Umbilical cord (tissue), 2 donors: ENCODE measurements around the gene USPL1. TPM values are rescaled to one million over a fixed set of nuclear protein-coding genes. Genes with fewer than 3 reads are reported as not detected.
"Not testable (repeated sequence)": the region's sequence is repeated elsewhere in the genome, so short reads cannot be mapped to it uniquely, and the experiment has no call there.

Experiments
- DNase-seq: peaks from one replicate; pipeline ENCODE4 v3.0.0-alpha.2; 2015; ENCODE audit warnings: low spot score
- total RNA-seq: library from RNA; depleted of rRNA; stranded (reverse); fragments of >200 nt; gene quantifications from one replicate; pipeline ENCODE4 v1.2.3, GENCODE V29; 2014; ENCODE audit warnings: low replicate concordance; ENCODE audit not compliant: insufficient read depth

The USPL1 gene
- 27.2 TPM for total RNA-seq

DNA sequence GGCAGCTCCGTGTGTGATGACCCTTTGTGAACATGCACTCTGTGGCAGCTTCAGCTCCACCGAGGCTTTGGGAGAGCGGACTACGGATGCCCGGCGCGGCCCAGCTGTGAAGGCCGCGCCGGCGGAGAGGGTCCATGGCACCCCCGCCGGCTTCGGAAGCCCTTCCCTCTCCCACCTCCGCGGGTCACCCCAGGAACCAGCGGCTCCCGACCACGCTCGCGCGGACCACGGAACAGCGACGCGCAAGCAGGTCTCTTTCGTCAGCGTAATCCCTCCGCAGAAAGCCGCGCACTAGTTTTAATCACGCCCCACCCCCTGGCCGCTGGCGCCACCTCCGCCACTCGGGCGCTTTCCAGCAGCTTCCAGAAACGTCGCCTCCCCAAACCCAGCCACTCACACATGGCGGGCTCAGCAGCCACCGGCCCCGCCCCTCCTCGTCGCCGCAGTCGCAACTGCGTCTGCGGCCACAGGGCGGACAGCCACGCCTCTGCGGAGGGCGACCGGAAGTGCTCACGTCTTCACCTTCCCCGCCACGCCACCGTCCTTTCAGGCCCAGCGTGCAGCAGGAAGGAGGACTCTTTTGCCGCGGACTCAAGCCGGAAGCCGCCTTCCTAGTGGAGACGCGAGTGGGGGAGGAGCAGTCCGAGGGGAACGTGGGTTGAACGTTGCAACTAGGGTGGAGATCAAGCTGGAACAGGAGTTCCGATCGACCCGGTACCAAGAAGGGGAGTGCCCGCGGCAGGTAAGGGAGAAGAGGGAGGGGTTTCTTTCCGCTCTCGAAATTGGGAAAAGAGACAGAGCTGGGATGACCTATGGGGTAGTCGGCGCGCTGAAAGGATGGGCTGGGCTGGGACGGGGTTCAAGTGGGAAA, at the start of gene USPL1:
USPL1 (plus strand) TSS at position 606 of the 871 bp plus-strand sequence. CDS start 3,221 bp downstream, outside the sequence.
- peak; percentile 98 for DNase-seq

DNA sequence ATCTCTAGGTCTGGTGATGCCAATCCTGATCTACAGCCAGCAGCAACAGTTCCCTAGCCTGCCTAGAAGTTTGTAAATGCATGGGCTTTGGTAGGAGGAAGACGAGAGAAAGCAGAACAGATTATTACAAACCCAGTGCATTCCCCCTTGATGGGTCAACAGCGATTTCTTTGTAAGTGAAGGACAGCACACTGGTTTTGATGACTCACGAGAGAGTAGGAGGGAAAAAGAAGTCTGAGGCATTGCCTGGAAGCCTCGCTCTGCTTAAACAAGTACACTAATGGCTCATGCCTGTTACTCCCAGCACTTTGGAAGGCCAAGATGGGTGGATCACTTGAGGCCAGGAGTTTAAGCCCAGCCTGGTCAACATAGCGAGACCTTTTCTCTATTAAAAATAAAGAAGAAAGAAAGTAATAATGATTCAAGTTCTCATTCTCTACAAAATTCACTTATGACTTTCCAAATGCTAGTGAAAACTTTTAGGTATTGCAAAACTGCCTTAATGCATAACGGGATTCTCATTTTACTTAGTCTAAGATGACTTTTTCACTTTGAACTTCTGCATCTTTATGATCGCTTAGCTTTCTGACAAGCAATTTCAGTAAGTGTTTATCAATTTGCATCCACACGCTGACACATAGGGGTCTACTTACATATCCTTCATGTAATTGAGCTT, 47.7 kb upstream of the USPL1 start:
- peak; percentile 95 for DNase-seq

DNA sequence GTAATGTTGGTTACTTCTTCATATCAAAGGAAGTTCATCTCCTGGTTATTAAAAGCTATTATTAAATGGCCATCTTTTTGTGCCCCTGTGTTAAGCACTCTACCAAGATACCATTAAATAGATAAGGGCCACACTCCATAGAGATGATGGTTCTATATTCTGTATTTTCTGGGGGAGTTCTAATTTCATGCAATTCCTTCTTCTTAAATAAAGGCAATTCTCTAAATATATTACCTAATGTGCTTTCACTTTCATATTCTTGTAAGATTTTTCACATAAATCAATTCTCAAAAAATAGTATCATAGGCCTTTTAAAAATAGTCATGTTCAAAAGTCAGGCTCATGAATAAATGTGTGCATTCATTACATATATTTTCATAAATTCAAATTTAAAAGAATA, 47.0 kb upstream of the USPL1 start:
- DNase-seq: no peak

DNA sequence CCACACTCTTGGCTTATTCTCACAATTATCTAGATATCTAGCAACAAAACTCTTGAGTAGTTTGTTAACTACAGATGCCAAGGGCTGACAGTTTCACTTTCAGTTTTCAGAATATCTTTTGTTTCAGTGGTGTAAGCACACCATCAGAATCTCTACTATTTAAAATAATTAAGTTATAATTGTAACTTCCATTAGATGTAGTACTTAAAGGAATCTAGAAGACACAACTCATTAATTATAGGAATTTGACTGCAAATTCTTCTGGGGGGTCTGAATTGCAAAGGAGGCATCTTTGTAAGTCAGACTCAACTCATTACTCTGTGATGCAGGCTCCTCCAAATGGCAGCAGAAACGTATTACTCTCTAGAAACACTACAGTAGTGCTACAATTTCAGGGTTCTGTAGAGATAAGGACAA, 44.9 kb upstream of the USPL1 start:
- peak; percentile 74 for DNase-seq

DNA sequence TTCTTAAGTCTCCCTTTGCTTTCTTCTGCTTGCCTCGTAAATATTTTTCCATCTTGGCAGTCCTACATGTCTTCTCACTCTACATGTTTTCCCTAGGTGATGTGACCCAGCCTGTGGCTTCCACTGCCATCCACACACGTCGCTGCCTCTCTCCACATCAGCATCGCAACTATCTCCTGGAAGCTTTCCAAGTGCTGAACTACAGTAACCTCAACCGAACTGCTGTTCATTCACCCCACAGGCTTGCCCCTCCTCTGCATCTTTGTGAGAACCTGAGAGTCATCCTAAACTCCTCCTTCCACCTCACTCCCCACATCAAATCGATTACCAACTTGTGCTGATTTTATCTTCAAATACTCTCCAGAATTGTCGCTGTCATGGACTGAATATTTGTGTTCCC, 41.2 kb upstream of the USPL1 start:
- no peak for DNase-seq

DNA sequence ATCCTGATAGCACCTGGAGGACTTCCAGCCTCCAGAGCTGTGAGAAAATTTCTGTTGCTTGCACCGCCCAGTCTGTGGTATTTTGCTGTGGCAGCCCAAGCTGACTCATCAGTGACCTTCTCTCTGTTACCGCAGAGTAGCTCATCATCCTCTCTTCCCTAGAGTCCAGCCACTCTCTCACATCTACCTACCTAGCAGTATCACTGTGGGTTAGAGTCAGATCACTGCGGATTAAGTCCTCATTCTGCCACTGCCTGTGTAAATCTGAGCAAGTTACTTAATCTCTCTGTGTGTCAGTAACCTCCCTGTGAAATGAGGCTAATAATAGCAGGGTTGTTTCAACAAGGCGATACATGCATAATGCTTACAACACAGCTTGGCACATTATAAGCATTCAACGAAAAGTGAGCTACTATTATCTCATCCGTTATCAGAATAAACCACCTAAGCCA, 40.3 kb upstream of the USPL1 start:
- DNase-seq: no peak

DNA sequence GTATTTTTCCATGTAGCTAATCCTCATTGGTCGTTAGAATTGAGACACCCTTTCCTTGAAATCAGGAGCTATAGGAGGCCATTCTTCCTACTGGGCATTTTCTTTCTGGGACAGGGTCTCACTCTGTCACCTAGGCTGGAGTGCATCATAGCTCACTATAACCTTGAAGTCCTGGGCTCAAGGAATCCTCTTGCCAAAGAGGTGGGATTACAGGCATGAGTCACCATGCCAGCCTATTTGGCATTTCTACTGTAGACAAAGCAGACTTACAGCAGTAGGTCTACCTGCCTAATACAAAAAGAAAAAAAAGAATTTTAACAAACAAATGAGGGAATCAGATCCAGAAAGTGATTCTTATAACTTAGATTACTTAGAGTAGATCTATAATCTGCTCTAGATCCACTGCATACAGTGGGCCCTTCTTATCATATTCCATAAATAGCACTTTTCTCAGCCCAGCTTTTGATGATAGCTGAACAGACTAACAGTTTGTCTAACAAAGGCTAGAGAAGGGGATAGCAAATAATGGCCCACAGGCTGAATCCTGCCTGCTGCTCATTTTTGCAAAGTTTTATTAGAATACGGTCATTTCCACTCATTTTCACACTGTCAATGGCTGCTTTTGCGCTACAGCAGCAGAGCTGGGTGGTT, 36.7 kb upstream of the USPL1 start:
- DNase-seq: no peak

DNA sequence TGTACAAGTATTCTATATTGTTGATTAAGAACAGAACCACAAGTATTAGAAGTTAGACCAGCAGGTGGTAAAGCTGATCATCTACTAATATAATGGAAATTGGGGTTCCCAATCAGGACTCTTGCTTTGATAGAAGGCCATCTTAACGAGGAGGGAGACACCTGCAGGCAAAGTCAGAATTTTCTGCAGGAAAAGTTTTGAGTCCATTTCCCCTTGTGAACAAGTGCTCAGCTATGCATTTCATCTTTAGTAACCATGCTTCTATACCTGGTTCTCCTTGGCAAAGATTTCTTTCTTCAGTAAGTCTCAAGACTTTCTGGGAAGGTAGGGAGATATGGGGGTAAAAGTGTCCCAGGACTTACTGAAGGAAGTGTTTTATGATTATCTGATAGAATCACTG, 36.1 kb upstream of the USPL1 start:
- DNase-seq: no peak

DNA sequence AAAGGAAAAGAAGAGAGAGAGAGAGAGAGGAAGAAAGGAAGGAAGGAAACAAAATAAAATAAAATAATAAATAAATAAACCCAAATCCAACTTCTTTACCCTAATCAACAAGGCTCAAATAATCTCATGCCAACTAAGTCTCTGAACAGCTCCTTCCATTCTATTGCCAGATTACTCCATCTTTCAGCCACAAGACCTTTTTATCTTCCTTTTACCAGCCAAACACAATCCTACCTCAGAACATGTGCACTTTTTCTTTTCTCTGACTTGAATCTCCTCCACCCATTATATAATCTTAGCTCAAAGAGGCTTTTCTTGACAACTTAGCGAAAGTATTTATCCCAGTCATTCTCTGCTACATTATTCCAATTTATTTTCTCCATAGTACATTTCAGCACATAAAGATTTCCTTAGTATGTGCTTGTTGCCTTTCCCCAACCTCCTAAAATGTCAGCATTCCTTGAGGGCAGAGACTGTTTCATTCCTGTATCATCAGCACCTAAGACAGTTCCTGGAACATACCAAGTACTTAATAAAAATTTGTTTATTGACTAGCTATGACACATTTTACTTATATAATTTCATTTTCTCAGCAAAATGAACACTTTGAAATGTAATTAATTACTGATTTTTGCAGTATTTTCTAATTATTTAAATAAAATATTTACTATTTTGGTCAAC, 33.5 kb upstream of the USPL1 start:
- DNase-seq: no peak

DNA sequence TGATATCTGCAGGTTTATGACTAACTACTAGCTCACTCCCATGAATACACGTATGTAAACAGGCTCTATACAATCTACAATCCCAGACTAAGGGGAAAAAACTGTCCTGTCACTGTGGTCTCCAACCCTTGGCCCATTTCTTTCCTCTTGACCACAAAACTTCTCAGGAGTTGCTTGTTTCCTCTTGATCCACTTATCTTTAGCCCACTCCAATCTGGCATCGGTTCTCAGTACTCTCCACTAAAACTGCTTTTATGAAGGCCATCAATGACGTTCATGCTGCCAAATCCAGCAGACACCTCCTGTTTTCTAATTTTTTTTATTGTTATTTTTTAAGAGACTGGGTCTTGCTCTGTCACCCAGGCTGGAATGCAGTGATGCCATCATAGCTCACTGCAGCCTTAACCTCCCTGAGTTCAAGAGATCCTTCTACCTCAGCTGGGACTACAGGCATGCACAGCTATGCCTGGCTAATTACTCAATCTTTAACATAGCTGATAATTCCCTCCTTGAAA, 31.9 kb upstream of the USPL1 start:
- no peak for DNase-seq

DNA sequence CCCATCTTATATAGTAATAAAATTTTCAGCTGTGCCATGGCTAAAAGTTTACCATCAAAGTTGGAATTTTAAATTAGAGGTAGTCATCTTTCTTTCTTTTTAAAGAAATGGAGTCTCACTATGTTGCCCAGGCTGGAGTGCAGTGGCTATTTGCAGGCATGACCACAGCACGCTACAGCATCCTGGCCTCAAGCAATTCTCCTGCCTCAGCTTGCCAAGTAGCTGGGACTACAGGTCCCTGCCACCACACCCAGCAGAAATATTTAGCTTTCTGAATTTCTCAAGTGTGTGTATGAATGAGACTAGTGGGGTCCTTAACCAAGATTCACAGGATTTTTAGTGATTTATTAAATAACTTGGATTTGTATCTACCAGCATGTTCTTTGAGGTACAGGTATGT, 30.5 kb upstream of the USPL1 start:
- no peak for DNase-seq

DNA sequence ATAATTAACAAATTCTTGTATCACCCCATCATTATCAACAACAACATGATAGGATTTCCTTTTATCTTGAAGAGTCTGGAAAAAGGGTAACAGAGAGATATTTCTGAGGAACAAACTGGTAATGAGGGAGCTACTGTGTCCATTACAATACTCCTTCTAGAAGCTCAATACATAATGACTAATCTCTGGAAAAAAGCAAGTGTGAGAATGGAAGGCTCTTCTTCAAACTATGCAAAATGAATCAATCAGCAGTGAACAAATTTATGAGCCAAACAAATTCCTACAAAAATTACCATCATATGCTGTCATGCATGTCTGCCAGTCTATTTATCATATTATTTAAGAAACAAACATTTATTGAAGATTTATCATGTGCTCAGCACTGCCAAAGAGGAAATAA, 30.0 kb upstream of the USPL1 start:
- no peak for DNase-seq

DNA sequence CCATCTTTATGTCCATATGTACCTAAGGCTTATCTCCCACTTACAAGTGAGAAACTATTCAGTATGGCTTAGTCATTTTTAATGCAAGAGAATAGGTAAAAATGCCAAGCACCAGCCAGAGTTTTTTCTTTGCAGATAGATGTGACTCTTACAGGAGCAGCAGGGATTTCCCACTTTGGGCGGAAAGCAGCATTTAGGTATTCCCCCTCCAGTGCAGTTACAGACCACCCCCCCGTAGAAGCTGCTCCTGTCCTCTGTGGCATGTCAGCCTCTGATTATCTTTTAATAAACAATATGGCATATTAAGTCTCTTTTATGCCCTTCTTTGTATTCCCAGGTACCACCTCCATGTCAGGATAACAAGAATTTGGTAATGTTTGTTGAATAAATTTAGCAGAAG, 24.7 kb upstream of the USPL1 start:
- DNase-seq: no peak

DNA sequence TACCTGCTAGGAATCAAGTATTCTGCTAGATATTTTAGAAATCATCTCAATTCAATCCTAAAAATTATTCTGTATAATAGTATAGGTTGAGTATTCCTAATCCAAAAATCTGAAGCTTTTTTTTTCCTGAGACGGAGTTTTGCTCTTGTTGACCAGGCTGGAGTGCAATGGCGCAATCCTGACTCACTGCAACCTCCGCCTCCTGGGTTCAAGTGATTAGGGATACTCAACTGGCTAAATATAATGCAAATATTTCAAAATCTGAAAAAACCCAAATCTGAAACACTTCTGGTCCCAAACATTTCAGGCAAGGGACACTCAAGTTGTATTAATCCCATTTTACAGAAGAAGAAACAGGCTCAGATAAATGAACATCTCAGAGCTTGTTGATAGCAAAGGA, 17.2 kb upstream of the USPL1 start:
- no peak for DNase-seq

DNA sequence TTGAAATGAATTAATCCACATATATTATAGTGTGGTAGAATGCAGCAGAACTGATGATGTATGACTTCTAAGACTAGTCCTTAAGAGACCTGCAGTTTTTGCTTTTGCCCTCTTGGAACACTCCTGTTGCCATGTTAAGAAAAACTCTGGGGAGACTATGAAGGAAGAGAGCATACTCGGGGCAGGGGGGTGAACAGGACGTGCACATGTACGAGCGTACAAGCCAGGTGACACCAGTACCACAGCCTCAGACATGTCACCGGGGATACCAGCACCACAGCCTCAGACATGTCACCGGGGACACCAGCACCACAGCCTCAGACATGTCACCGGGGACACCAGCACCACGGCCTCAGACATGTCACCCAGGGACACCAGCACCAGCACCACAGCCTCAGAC, 15.9 kb upstream of the USPL1 start:
- no peak for DNase-seq

DNA sequence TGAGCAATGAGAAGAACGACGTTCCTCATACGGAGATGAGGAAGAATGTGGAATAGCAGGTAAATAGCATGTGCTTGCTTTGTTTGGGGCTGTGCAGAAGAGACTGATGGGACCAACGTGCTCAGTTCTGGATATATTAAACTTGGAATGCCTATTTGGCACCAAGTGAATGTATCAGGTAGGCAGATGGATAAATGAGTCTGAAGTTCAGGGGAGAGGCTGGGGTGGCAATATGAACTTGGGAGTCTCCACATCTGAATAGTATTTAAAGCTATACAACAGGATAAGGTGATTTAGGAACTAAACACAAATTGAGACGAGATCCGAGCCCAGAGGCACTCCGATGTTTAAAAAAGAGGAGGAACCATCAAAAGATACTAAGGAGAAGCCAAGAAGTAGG, 12.7 kb upstream of the USPL1 start:
- no peak for DNase-seq

DNA sequence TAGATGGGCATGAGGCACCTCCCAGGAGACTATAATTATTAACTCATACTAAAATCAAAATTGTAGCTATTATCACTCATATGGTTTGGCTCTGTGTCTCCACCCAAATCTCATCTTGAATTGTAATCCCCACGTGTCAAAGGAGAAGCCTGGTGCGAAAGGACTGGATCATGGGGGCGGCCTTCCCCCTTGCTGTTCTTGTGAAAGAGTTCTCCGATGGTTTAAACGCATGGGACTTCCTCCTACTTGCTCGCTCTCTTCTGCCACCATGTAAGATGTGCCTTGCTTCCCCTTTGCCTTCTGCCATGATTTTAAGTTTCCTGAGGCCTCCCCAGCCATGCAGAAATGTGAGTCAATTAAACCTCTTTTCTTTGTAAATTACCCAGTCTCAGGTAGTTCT, 10.5 kb upstream of the USPL1 start:
- not testable (repeated sequence) for DNase-seq

DNA sequence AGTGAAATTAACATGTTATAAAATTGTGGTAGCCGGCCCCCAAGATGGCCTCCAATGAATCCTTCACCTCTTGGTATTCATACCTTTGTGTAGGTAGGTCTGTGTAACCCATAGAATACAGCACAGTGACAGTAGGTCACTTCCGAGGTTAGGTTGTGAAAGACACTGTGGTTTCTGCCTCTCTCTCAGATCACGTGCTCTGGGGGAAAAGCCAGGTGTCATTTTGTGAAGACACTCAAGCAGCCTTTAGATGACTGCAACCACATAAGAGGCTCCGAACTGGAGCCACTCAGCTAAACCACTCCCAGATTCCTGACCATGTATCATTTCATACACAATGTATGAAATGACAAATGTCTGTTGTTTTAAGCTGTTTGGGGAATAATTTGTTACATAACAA, 9.8 kb upstream of the USPL1 start:
- DNase-seq: no peak

DNA sequence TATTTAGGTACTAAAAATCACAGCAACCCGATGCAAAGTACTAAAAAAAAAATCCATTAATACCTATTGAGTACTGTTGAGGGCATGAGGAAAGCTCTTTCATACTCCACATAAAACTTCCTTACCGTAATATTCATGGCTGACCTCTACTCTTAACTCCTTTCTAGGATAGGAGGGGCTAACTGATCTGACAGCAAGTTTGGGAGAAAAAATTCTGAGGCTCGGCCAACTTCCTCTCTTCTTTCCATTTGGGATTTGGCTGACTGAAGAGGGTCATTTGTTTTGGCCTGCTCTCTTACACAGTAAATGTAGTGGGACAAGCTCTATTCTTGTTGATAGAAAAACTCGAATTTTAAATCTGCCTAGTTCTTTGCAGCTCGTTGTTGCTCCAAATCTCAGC, 9.4 kb upstream of the USPL1 start:
- DNase-seq: peak; percentile 32

DNA sequence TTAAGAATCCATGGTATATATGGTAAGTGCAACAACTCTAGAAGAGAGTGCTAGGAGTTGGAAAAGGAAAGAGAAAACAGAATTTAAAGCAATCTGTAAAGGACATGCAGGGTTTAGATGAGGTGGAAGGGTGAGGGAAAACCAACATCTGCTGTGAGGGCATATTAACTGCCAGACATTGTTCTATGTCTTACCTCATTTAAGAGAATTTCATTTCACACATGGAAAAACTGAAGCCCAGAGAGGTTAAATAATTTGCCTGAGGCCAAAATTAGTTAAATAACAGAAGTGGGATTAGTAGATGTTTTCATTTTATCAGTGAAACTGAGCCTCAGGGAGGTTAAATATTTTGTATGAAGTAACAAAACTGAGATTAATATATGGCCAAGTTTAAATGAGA, 7.4 kb upstream of the USPL1 start:
- DNase-seq: no peak

DNA sequence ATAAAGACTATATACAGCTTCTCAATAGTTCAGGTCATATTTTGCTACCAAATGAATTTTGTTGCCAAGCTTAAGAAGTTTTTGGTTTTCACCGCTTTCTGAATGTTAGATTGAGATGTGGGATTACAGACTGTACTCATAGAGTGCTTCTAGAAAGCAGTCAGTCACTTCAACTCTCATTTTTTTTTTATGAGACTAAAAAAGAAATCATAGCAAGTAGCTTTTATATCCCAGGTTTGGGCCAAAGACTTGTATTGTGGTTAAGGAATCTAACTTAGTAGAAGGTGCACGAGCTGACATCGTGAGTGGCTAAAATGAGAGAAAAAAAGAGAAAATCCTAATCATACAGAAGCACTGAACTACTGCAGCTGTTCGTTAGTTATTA, 2.2 kb upstream of the USPL1 start:
- peak; percentile 18 for DNase-seq
